GM23338 (cell line): Measurements from ENCODE around the gene VSTM1. TPM values are rescaled to one million over a fixed set of nuclear protein-coding genes. Genes with fewer than 3 reads are reported as not detected.
A peak's percentile ranks its signal among the peaks of the same experiment; 100 is the strongest.

ENCODE experiments used
- ATAC-seq: fragments of 200-7000 bp; cut with Tn5 transposase; 3 replicates; pipeline ENCODE4 v1.9.1; 2020
- DNase-seq: peaks from one replicate; pipeline ENCODE4 v3.0.0-alpha.2; 2015; ENCODE audit warnings: low spot score
- H2AFZ ChIP-seq: fragments of 200-600 bp; sonication (generic); 2 replicates; pipeline ENCODE4 v1.8.0; 2016; ENCODE audit warnings: antibody characterized with exemption, mild to moderate bottlenecking, moderate library complexity
- H3F3A ChIP-seq: fragments of 200-600 bp; sonication (generic); replicated peaks from 2 replicates; pipeline ENCODE4 v1.8.0; 2017; ENCODE audit warnings: antibody characterized with exemption, mixed run types, low read depth
- H3K27ac ChIP-seq: fragments of 200-600 bp; sonication (generic); 2 replicates; pipeline ENCODE4 v1.6.1; 2016; ENCODE audit warnings: low read depth
- H3K27me3 ChIP-seq: fragments of 200-600 bp; sonication (generic); 2 replicates; pipeline ENCODE4 v1.8.0; 2016; ENCODE audit warnings: mild to moderate bottlenecking, mixed run types, moderate library complexity; ENCODE audit not compliant: insufficient read depth
- H3K36me3 ChIP-seq: fragments of 200-600 bp; sonication (generic); 2 replicates; pipeline ENCODE4 v1.8.0; 2016; ENCODE audit warnings: mild to moderate bottlenecking; ENCODE audit not compliant: insufficient read depth
- H3K4me1 ChIP-seq: fragments of 200-600 bp; sonication (generic); 2 replicates; pipeline ENCODE4 v1.8.0; 2016; ENCODE audit warnings: mild to moderate bottlenecking, moderate library complexity; ENCODE audit not compliant: insufficient read depth
- H3K4me2 ChIP-seq: fragments of 200-600 bp; sonication (generic); 2 replicates; pipeline ENCODE4 v1.7.1; 2017; ENCODE audit warnings: mixed run types
- H3K4me3 ChIP-seq: fragments of 200-600 bp; sonication (generic); 2 replicates; pipeline ENCODE4 v1.6.1; 2016; ENCODE audit warnings: mixed run types
- H3K79me2 ChIP-seq: fragments of 200-600 bp; sonication (generic); replicated peaks from 2 replicates; pipeline ENCODE4 v1.8.0; 2017; ENCODE audit warnings: mild to moderate bottlenecking; ENCODE audit not compliant: insufficient read depth
- H3K9me2 ChIP-seq: fragments of 200-600 bp; sonication (generic); 2 replicates; pipeline ENCODE4 v1.8.0; 2017; ENCODE audit not compliant: insufficient read depth
- H4K20me1 ChIP-seq: fragments of 200-600 bp; sonication (generic); replicated peaks from 2 replicates; pipeline ENCODE4 v1.8.0; 2017; ENCODE audit warnings: mild to moderate bottlenecking; ENCODE audit not compliant: insufficient read depth
- H3K27ac Mint-ChIP-seq: 2 replicates; pipeline ENCODE4 v1.8.0; 2020; ENCODE audit warnings: inconsistent platforms, mild to moderate bottlenecking, moderate library complexity, mixed read lengths
- H3K27me3 Mint-ChIP-seq: 3 replicates; pipeline ENCODE4 v1.8.0; 2022; ENCODE audit warnings: low read depth, mild to moderate bottlenecking, moderate library complexity, mixed read lengths, inconsistent platforms; ENCODE audit not compliant: insufficient read depth, poor library complexity
- H3K36me3 Mint-ChIP-seq: 3 replicates; pipeline ENCODE4 v1.8.0; 2021; ENCODE audit warnings: low read depth, mild to moderate bottlenecking, inconsistent platforms, moderate library complexity, mixed read lengths
- H3K4me1 Mint-ChIP-seq: 3 replicates; pipeline ENCODE4 v1.8.0; 2020; ENCODE audit warnings: mild to moderate bottlenecking, inconsistent platforms, mixed read lengths
- H3K4me3 Mint-ChIP-seq: 3 replicates; pipeline ENCODE4 v1.8.0; 2021; ENCODE audit warnings: moderate library complexity, mild to moderate bottlenecking, inconsistent platforms, mixed read lengths
- H3K9me3 Mint-ChIP-seq: 3 replicates; pipeline ENCODE4 v1.8.0; 2020; ENCODE audit warnings: moderate library complexity, mild to moderate bottlenecking, inconsistent platforms, mixed read lengths
- JUNB ChIP-seq: IDR thresholded peaks from one replicate; pipeline ENCODE4 v1.6.1; 2016; ENCODE audit warnings: antibody characterized with exemption; ENCODE audit not compliant: unreplicated experiment
- NANOG ChIP-seq: IDR thresholded peaks from 2 replicates; pipeline ENCODE4 v1.6.1; 2016; ENCODE audit warnings: antibody characterized with exemption, borderline replicate concordance
- STAT1 ChIP-seq: IDR thresholded peaks from one replicate; pipeline ENCODE4 v1.6.1; 2016; ENCODE audit warnings: antibody characterized with exemption; ENCODE audit not compliant: unreplicated experiment
- polyA plus RNA-seq: library from polyadenylated mRNA; unstranded; fragments of >200 nt; fragmentation: Nextera tagmentation; extraction: Ambion mirVana; gene quantifications from 2 replicates; pipeline ENCODE4 v1.2.1, GENCODE V29; 2016
- total RNA-seq: library from RNA; depleted of rRNA; stranded (reverse); fragments of >200 nt; shearing (Covaris generic); gene quantifications from 2 replicates; pipeline ENCODE4 v1.2.3, GENCODE V29; 2014
- TF ChIP-seq, protein P1 (sequence below): IDR thresholded peaks from 2 replicates; pipeline ENCODE4 v1.6.1; 2016; ENCODE audit warnings: antibody characterized with exemption
- TF ChIP-seq, protein P2 (sequence below): IDR thresholded peaks from one replicate; pipeline ENCODE4 v1.6.1; 2018; ENCODE audit warnings: antibody characterized with exemption; ENCODE audit not compliant: unreplicated experiment
- TF ChIP-seq, protein P3 (sequence below), 2 experiments: fragments of 200-600 bp in 1 of 2; sonication (generic) in 1 of 2; conservative IDR thresholded peaks; 2 replicates each; pipeline versions ENCODE4 v1.5.1 to v1.6.1; 2016 to 2017; ENCODE audit warnings: antibody characterized with exemption in 2 of 2, low read depth in 2 of 2, mild to moderate bottlenecking in 2 of 2, moderate library complexity in 1 of 2

Gene VSTM1
- total and polyA plus RNA-seq, 2 experiments from 2014 or later, result not detected

DNA sequence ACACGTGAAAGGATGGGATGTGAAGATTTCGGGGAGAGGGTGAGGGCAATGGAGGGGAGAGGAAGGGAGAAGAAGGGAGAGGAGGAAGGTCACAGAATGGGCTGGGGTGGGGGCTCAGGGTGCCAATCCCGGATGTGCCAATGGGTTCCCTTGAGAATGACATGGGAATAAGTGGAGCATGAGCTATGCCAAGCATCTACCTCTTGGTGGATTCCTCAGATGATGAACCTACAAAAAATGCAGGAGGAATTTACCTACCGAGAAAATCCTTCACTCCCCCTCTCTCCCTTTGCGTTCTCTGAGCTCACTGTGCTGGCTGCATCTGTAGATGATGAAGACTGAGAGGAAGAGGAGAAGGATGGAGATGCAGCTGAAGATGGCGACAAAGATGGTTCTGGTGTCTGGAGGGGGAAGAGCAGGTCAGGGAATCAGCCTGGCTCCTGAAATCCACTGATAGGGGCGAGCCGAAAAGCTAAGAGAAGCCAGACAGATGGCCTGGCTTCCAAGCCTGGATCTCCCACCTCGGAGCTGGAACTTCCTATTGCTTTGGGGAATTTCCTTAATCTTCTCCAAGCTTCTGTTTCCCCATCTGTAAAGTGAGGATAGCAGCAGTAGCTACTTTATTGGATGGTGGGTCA is 21.6 kb downstream of the VSTM1 start:
- Histone ChIP-seq H3K79me2 (no peaks in the 10 kb centered on the region), H3K9me2 (no peaks in the 10 kb centered on the region), H4K20me1 (no peaks in the 10 kb centered on the region), H3K4me2 (no peak overlapping the region), H3K4me1 (peaks cover 8% of the 10 kb centered on the region; the same call in 1 of the 2 replicates), H3K36me3 (no peaks in the 10 kb centered on the region), H2AFZ (peak overlapping the region; percentile 88), H3K4me3 (no peak overlapping the region), H3F3A (0 out of 2 replicates have a peak, but pooled peaks cover 5% of the 10 kb centered on the region), H3K27me3 (peaks cover 9% of the 10 kb centered on the region; the same call in 1 of the 2 replicates), H3K27ac (peak overlapping the region; percentile 81; the same call in 1 of the 2 replicates)
- Mint-ChIP-seq H3K4me3 (no peak overlapping the region), H3K9me3 (0 out of 3 replicates have a peak, but pooled peaks cover 3% of the 10 kb centered on the region), H3K27ac (no peak overlapping the region), H3K36me3 (no peaks in the 10 kb centered on the region), H3K4me1 (peaks cover 19% of the 10 kb centered on the region), H3K27me3 (peaks cover 14% of the 10 kb centered on the region)
- ATAC-seq (no peak; the same call in 2 of the 3 replicates), DNase-seq (peak; percentile 51)
- TF ChIP-seq, protein P1, sequence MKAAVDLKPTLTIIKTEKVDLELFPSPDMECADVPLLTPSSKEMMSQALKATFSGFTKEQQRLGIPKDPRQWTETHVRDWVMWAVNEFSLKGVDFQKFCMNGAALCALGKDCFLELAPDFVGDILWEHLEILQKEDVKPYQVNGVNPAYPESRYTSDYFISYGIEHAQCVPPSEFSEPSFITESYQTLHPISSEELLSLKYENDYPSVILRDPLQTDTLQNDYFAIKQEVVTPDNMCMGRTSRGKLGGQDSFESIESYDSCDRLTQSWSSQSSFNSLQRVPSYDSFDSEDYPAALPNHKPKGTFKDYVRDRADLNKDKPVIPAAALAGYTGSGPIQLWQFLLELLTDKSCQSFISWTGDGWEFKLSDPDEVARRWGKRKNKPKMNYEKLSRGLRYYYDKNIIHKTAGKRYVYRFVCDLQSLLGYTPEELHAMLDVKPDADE, result no peak
- TF ChIP-seq, protein P2, sequence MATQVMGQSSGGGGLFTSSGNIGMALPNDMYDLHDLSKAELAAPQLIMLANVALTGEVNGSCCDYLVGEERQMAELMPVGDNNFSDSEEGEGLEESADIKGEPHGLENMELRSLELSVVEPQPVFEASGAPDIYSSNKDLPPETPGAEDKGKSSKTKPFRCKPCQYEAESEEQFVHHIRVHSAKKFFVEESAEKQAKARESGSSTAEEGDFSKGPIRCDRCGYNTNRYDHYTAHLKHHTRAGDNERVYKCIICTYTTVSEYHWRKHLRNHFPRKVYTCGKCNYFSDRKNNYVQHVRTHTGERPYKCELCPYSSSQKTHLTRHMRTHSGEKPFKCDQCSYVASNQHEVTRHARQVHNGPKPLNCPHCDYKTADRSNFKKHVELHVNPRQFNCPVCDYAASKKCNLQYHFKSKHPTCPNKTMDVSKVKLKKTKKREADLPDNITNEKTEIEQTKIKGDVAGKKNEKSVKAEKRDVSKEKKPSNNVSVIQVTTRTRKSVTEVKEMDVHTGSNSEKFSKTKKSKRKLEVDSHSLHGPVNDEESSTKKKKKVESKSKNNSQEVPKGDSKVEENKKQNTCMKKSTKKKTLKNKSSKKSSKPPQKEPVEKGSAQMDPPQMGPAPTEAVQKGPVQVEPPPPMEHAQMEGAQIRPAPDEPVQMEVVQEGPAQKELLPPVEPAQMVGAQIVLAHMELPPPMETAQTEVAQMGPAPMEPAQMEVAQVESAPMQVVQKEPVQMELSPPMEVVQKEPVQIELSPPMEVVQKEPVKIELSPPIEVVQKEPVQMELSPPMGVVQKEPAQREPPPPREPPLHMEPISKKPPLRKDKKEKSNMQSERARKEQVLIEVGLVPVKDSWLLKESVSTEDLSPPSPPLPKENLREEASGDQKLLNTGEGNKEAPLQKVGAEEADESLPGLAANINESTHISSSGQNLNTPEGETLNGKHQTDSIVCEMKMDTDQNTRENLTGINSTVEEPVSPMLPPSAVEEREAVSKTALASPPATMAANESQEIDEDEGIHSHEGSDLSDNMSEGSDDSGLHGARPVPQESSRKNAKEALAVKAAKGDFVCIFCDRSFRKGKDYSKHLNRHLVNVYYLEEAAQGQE, result no peak
- TF ChIP-seq JUNB, result no peak

DNA sequence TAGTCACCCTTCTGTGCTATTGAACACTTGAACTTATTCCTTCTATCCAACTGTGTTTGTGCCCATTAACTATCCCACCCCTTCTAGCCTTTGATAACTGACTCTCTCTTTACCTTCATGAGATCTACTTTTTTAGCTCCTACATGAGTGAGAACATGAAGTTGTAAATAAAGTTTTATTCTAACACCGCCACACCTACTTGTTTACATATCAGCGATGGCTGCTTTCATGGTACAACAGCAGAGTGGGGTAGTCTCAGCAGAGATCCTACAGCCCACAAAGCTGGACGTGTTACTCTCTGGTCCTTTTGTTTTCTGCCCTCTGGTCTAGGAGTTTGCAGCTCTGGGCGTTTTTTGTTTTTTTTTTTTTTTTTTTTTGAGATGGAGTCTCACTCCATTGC is 23.7 kb downstream of the VSTM1 start:
- H4K20me1 ChIP-seq, result no peaks in the 10 kb centered on the region
- H3K27me3 Mint-ChIP-seq, result peaks cover 14% of the 10 kb centered on the region
- no peaks in the 10 kb centered on the region for H3K36me3 ChIP-seq
- peaks cover 33% of the 10 kb centered on the region for H3K4me1 Mint-ChIP-seq
- no peak overlapping the region for H3K4me3 Mint-ChIP-seq
- H3K27ac Mint-ChIP-seq, result no peak overlapping the region
- H3K79me2 ChIP-seq, result no peaks in the 10 kb centered on the region
- no peaks in the 10 kb centered on the region for H3K27me3 ChIP-seq
- peaks cover 7% of the 10 kb centered on the region; the same call in 1 of the 2 replicates for H3F3A ChIP-seq
- H3K9me2 ChIP-seq, result no peaks in the 10 kb centered on the region
- H3K9me3 Mint-ChIP-seq, result peaks cover 6% of the 10 kb centered on the region; the same call in 1 of the 3 replicates
- H3K4me1 ChIP-seq, result peaks cover 25% of the 10 kb centered on the region
- H3K4me2 ChIP-seq, result no peak overlapping the region
- peak overlapping the region; percentile 72; the same call in 1 of the 2 replicates for H2AFZ ChIP-seq
- H3K27ac ChIP-seq, result no peak overlapping the region
- no peak for DNase-seq
- no peak overlapping the region for H3K4me3 ChIP-seq
- no peak for ATAC-seq
- no peaks in the 10 kb centered on the region for H3K36me3 Mint-ChIP-seq
- TF ChIP-seq, protein P3, sequence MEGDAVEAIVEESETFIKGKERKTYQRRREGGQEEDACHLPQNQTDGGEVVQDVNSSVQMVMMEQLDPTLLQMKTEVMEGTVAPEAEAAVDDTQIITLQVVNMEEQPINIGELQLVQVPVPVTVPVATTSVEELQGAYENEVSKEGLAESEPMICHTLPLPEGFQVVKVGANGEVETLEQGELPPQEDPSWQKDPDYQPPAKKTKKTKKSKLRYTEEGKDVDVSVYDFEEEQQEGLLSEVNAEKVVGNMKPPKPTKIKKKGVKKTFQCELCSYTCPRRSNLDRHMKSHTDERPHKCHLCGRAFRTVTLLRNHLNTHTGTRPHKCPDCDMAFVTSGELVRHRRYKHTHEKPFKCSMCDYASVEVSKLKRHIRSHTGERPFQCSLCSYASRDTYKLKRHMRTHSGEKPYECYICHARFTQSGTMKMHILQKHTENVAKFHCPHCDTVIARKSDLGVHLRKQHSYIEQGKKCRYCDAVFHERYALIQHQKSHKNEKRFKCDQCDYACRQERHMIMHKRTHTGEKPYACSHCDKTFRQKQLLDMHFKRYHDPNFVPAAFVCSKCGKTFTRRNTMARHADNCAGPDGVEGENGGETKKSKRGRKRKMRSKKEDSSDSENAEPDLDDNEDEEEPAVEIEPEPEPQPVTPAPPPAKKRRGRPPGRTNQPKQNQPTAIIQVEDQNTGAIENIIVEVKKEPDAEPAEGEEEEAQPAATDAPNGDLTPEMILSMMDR (conservative IDR thresholded peaks at IDR 0.05; ENCODE audit: low read depth in 2 of 2), result no peak
- TF ChIP-seq STAT1, result no peak
- TF ChIP-seq, protein P2, result no peak
- TF ChIP-seq NANOG, result no peak
